ENCODE data around the gene HHIPL2. TPM values are rescaled to one million over a fixed set of nuclear protein-coding genes. Genes with fewer than 3 reads are reported as not detected.
"Not testable (repeated sequence)": the region's sequence is repeated elsewhere in the genome, so short reads cannot be mapped to it uniquely, and the experiment has no call there.

The HHIPL2 gene
- total and polyA plus RNA-seq, 2 of the 4 experiments (the other 2 are of a cell fraction), result under 0.01 to 0.12 TPM

- H2AK5ac ChIP-seq (ENCODE audit: low read depth, low read length); H4K91ac ChIP-seq (ENCODE audit: insufficient read depth, low read depth, low read length); H4K20me1 ChIP-seq (ENCODE audit: insufficient read depth, low read length); H4K5ac ChIP-seq (ENCODE audit: low read depth, low read length); H3K18ac ChIP-seq (ENCODE audit: low read depth, low read length); dilution Hi-C loops (cut with HindIII; ENCODE audit: low sequenced_read_pairs, unreplicated experiment); DNase-seq; H3K14ac ChIP-seq (replicated peaks; ENCODE audit: low read depth, low read length); H3K56ac ChIP-seq (ENCODE audit: extremely low read depth, insufficient read depth, low read length); H3K79me1 ChIP-seq (ENCODE audit: low read depth in 1 of 2, low read length in 2 of 2); H2BK5ac ChIP-seq (ENCODE audit: low read depth, low read length, poor library complexity, severe bottlenecking); H3K4me2 ChIP-seq (ENCODE audit: low read depth, low read length); POLR2A ChIA-PET (ENCODE audit: unreplicated experiment); H3K27ac ChIP-seq (ENCODE audit: insufficient read depth, low read length); H3K36me3 ChIP-seq (ENCODE audit: control insufficient read depth, insufficient read depth, low read length); BruUV-seq (replicated peaks); H2BK15ac ChIP-seq (ENCODE audit: low read depth, low read length); H2BK120ac ChIP-seq (ENCODE audit: low read depth, low read length); ATAC-seq (ENCODE audit: low read depth); intact Hi-C loops (cut with micrococcal nuclease); H3K9me3 ChIP-seq (ENCODE audit: control insufficient read depth, insufficient read depth, low read length); H3K4me1 ChIP-seq (ENCODE audit: control insufficient read depth, insufficient read depth, low read length); H2BK20ac ChIP-seq (ENCODE audit: low read depth, low read length); H2AK9ac ChIP-seq (replicated peaks; ENCODE audit: low read depth, low read length, poor library complexity); H3K23ac ChIP-seq (ENCODE audit: low read depth, low read length); H3K4me3 ChIP-seq (ENCODE audit: insufficient read depth, low read depth, low read length); H4K8ac ChIP-seq (ENCODE audit: low read depth in 2 of 2, low read length in 2 of 2); H2AFZ ChIP-seq (replicated peaks; ENCODE audit: low read length, poor library complexity); H3K9ac ChIP-seq (ENCODE audit: low read depth, low read length); H3K4ac ChIP-seq (ENCODE audit: low read depth, low read length); H3K9me1 ChIP-seq (ENCODE audit: insufficient read depth, low read length); H3K27me3 ChIP-seq (ENCODE audit: control insufficient read depth, insufficient read depth, low read length): not testable (repeated sequence)
- in situ Hi-C loops (cut with MboI; ENCODE audit: low sequenced_read_pairs), result loop anchor here (25.0 kb wide), 1 partner anchor 1211 kb away; no protein-coding TSS in a partner anchor
- CTCF ChIA-PET, result interaction anchor here (0.6 kb wide), 1 partner anchor 1366 kb away, joined by 4 read pairs; no protein-coding TSS in a partner anchor
- WGBS, 2 experiments (ENCODE audit: extremely low coverage in 2 of 2, insufficient read length in 1 of 2), result 87% methylated on average over 4 of the region's 33 CpGs; no CpG with 5 or more reads in 1 of the 2 experiments
Measured at GRCh38 chr1:222472776-222473540, 74.9 kb downstream of the HHIPL2 start.

Small RNA genes within 50 kb of the gene (microRNA-seq; reads per million reads assigned to microRNA genes)
- not detected for gene RNU6-791P (ENCODE audit: insufficient read depth, insufficient read length)

Small RNA genes within 50 kb of the gene (small RNA-seq; reads per million reads assigned to genes)
- 0 reads per million in 5 experiments for gene RNU6-791P

Other genes starting within 250 kb of the HHIPL2 start
- gene TAF1A, start 41.8 kb upstream of the HHIPL2 start, total RNA-seq (2012; rRNA removed), result 5.4 and 10.0 TPM in 2 replicates
- 2.4 and 3.8 TPM in 2 replicates for gene TAF1A, start 41.8 kb upstream of the HHIPL2 start, polyA plus RNA-seq (2012; rRNA removed)
- gene MIA3, start 70.0 kb upstream of the HHIPL2 start, total RNA-seq (2012; rRNA removed), result 35.0 and 43.3 TPM in 2 replicates
- 45.4 and 54.2 TPM in 2 replicates for gene MIA3, start 70.0 kb upstream of the HHIPL2 start, polyA plus RNA-seq (2012; rRNA removed)
- 47.9 and 71.4 TPM in 2 replicates for gene AIDA, start 164.4 kb upstream of the HHIPL2 start, total RNA-seq (2012; rRNA removed)
- 34.3 and 48.6 TPM in 2 replicates for gene AIDA, start 164.4 kb upstream of the HHIPL2 start, polyA plus RNA-seq (2012; rRNA removed)
- gene BROX, start 164.5 kb upstream of the HHIPL2 start, total RNA-seq (2012; rRNA removed), result 43.4 and 63.9 TPM in 2 replicates
- 4.7 and 6.8 TPM in 2 replicates for gene BROX, start 164.5 kb upstream of the HHIPL2 start, polyA plus RNA-seq (2012; rRNA removed)
- not detected in 2 replicates for gene FAM177B, start 189.1 kb upstream of the HHIPL2 start, total RNA-seq (2012; rRNA removed)
- not detected in 2 replicates for gene FAM177B, start 189.1 kb upstream of the HHIPL2 start, polyA plus RNA-seq (2012; rRNA removed)

All from IMR-90 (cell line).